Measurements from ENCODE around the gene HPX. TPM values are rescaled to one million over a fixed set of nuclear protein-coding genes. Genes with fewer than 3 reads are reported as not detected.
"Not testable (repeated sequence)": the region's sequence is repeated elsewhere in the genome, so short reads cannot be mapped to it uniquely, and the experiment has no call there.

Gene HPX
- polyA plus RNA-seq, 1 experiment = 0.87 TPM

- no peaks in the 10 kb centered on the region for H3K27me3 ChIP-seq (ENCODE audit: control insufficient read depth, insufficient read depth, low read length)
- no peak overlapping the region for H3K4me3 ChIP-seq (ENCODE audit: low read depth, low read length)
- no peak for DNase-seq (ENCODE audit: low read depth)
- ChIA-PET POLR2A (no interaction called here), CTCF (interaction anchor here (1.2 to 2.0 kb wide), 3 partner anchors 22 to 39 kb away, joined by 4 to 6 read pairs (median 4); no protein-coding TSS in a partner anchor)
- TF ChIP-seq CTCF (IDR thresholded peaks at IDR 0.05; ENCODE audit: insufficient read depth, low read depth, low read length) = no peak
- peaks cover 5% of the 10 kb centered on the region for H3K36me3 ChIP-seq (ENCODE audit: control insufficient read depth, insufficient read depth, low read length)
Observed at GRCh38 chr11:6400431-6401345, 40.1 kb downstream of the HPX start.

- TF ChIP-seq CTCF (IDR thresholded peaks at IDR 0.05; ENCODE audit: insufficient read depth, low read depth, low read length) = no peak
- DNase-seq (ENCODE audit: low read depth) = no peak
- no peak overlapping the region for H3K4me3 ChIP-seq (ENCODE audit: low read depth, low read length)
- H3K36me3 ChIP-seq (ENCODE audit: control insufficient read depth, insufficient read depth, low read length) = peaks cover 9% of the 10 kb centered on the region
- ChIA-PET POLR2A (no interaction called here), CTCF (interaction anchor here (1.2 to 2.3 kb wide), 3 partner anchors 10 to 41 kb away, joined by 4 to 8 read pairs (median 6); no protein-coding TSS in a partner anchor)
- H3K27me3 ChIP-seq (ENCODE audit: control insufficient read depth, insufficient read depth, low read length) = no peaks in the 10 kb centered on the region
Observed at GRCh38 chr11:6397636-6398035, 43.2 kb downstream of the HPX start.

GRCh38 chr11:6397156-6397555 is 43.6 kb downstream of the HPX start:
- Histone ChIP-seq H3K36me3 (ENCODE audit: control insufficient read depth, insufficient read depth, low read length) (peaks cover 9% of the 10 kb centered on the region), H3K27me3 (ENCODE audit: control insufficient read depth, insufficient read depth, low read length) (no peaks in the 10 kb centered on the region), H3K4me3 (ENCODE audit: low read depth, low read length) (no peak overlapping the region)
- DNase-seq (ENCODE audit: low read depth) = no peak
- no peak for TF ChIP-seq CTCF (IDR thresholded peaks at IDR 0.05; ENCODE audit: insufficient read depth, low read depth, low read length)
- POLR2A ChIA-PET = no interaction called here
- CTCF ChIA-PET = interaction anchor here (1.2 to 2.1 kb wide), 2 partner anchors 10 to 18 kb away, joined by 4 to 6 read pairs; no protein-coding TSS in a partner anchor

- CTCF ChIA-PET = no interaction called here
- no peak for TF ChIP-seq CTCF (IDR thresholded peaks at IDR 0.05; ENCODE audit: insufficient read depth, low read depth, low read length)
- Histone ChIP-seq H3K36me3 (ENCODE audit: control insufficient read depth, insufficient read depth, low read length) (peaks cover 7% of the 10 kb centered on the region), H3K4me3 (ENCODE audit: low read depth, low read length) (no peak overlapping the region), H3K27me3 (ENCODE audit: control insufficient read depth, insufficient read depth, low read length) (no peaks in the 10 kb centered on the region)
- POLR2A ChIA-PET = no interaction called here
- no peak for DNase-seq (ENCODE audit: low read depth)
Observed at GRCh38 chr11:6395470-6396060, 45.2 kb downstream of the HPX start.

- no peak for TF ChIP-seq CTCF (IDR thresholded peaks at IDR 0.05; ENCODE audit: insufficient read depth, low read depth, low read length)
- no peak for DNase-seq (ENCODE audit: low read depth)
- Histone ChIP-seq H3K27me3 (ENCODE audit: control insufficient read depth, insufficient read depth, low read length) (no peaks in the 10 kb centered on the region), H3K36me3 (ENCODE audit: control insufficient read depth, insufficient read depth, low read length) (peaks cover 7% of the 10 kb centered on the region), H3K4me3 (ENCODE audit: low read depth, low read length) (no peak overlapping the region)
- ChIA-PET CTCF (interaction anchor here (0.8 to 7.0 kb wide), 3 partner anchors 11 to 45 kb away, joined by 3 to 35 read pairs (median 5); partner anchors contain the start of gene HPX), POLR2A (no interaction called here)
Observed at GRCh38 chr11:6393989-6394670, 46.7 kb downstream of the HPX start.

- H3K4me3 ChIP-seq (ENCODE audit: low read depth, low read length); H3K36me3 ChIP-seq (ENCODE audit: control insufficient read depth, insufficient read depth, low read length); POLR2A ChIA-PET; H3K27me3 ChIP-seq (ENCODE audit: control insufficient read depth, insufficient read depth, low read length); DNase-seq (ENCODE audit: low read depth): not testable (repeated sequence)
- CTCF ChIA-PET = interaction anchor here (7.0 kb wide), 1 partner anchor 47 kb away, joined by 35 read pairs; the partner anchor contains the start of gene HPX
Observed at GRCh38 chr11:6392251-6392650, 48.5 kb downstream of the HPX start.
